ENCODE results near the gene NANS. TPM values are rescaled to one million over a fixed set of nuclear protein-coding genes. Genes with fewer than 3 reads are reported as not detected.
"Not testable (repeated sequence)": the region's sequence is repeated elsewhere in the genome, so short reads cannot be mapped to it uniquely, and the experiment has no call there.

The NANS gene
- total RNA-seq, 1 donor from 2014 or later = 53.8 TPM

- DNase-seq (no peak), ATAC-seq (peak; percentile 47)
- no peaks in the 10 kb centered on the region for H3K27me3 ChIP-seq
- intact Hi-C loops (cut with DNase I) = no loop called here
- no peaks in the 10 kb centered on the region for H3K36me3 ChIP-seq
- TF ChIP-seq, protein P1, sequence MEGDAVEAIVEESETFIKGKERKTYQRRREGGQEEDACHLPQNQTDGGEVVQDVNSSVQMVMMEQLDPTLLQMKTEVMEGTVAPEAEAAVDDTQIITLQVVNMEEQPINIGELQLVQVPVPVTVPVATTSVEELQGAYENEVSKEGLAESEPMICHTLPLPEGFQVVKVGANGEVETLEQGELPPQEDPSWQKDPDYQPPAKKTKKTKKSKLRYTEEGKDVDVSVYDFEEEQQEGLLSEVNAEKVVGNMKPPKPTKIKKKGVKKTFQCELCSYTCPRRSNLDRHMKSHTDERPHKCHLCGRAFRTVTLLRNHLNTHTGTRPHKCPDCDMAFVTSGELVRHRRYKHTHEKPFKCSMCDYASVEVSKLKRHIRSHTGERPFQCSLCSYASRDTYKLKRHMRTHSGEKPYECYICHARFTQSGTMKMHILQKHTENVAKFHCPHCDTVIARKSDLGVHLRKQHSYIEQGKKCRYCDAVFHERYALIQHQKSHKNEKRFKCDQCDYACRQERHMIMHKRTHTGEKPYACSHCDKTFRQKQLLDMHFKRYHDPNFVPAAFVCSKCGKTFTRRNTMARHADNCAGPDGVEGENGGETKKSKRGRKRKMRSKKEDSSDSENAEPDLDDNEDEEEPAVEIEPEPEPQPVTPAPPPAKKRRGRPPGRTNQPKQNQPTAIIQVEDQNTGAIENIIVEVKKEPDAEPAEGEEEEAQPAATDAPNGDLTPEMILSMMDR (IDR thresholded peaks at IDR 0.05) = peak; percentile 23
- H3K4me1 ChIP-seq = peaks cover 15% of the 10 kb centered on the region
- H3K9me3 ChIP-seq = no peaks in the 10 kb centered on the region
- peak overlapping the region; percentile 86 for H3K4me3 ChIP-seq
- peak overlapping the region; percentile 84 for H3K27ac ChIP-seq
Observed at GRCh38 chr9:98117984-98118639, 61.6 kb downstream of the NANS start.

- H3K4me1 ChIP-seq = peaks cover 15% of the 10 kb centered on the region
- H3K4me3 ChIP-seq = peak within 1 kb of the TSS; percentile 86
- no peaks in the 10 kb centered on the region for H3K9me3 ChIP-seq
- DNase-seq (peak; percentile 93), ATAC-seq (peak; percentile 91)
- H3K27me3 ChIP-seq = no peaks in the 10 kb centered on the region
- H3K27ac ChIP-seq = peak within 1 kb of the TSS; percentile 84
- intact Hi-C loops (cut with DNase I) = no loop called here
- H3K36me3 ChIP-seq = no peaks in the 10 kb centered on the region
- TF ChIP-seq, protein P1 (IDR thresholded peaks at IDR 0.05) = peak; percentile 11
Observed at GRCh38 chr9:98118640-98119601, 62.4 kb downstream of the NANS start, which contains the start of gene TRIM14. Gene TRIM14, minus strand, starts transcription at chr9:98119222. Its CDS starts 34 bp downstream, at chr9:98119188.

DNA sequence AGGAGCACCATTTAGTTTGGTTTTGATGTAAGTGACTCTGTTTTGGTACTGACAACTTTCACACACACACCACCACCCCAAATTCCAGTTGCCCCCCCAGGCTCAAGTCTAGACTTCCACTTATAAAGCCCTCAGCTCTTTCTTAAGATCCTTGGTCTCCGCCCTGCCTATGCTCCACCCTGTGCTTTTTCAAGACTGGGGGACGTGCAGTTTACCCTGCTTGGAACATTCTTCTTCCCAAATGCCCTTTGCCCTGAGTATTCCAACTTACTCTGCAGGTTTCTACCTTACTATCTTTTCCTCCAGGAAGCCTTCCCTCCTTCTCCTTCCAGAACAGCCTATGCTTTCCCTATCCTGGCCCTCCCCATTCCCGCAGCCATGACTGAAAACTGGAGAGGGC is 63.9 kb downstream of the NANS start:
- ATAC-seq = peak; percentile 41
- peaks cover 15% of the 10 kb centered on the region for H3K4me1 ChIP-seq

DNA sequence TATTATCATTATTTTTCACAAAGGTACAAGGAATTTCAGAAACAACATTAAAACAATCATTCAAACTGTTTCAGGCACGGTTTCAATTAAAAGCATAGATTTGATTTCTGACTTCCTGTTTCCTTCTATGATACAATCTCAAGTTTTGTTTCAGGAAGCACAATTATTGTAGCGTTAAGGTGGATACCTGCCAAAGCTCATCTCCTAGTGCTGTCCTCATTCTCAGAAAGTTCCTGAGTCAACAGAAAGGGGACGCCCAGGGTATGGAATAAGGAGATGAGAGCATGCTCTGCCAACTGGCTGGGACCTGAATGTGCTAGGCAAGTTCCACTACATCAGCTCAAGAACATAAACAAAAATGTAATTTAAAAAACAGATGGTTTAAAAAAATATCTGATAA is 64.5 kb downstream of the NANS start:
- H3K36me3 ChIP-seq = no peaks in the 10 kb centered on the region
- TF ChIP-seq, protein P1 (IDR thresholded peaks at IDR 0.05) = peak; percentile 23
- H3K4me3 ChIP-seq = no peak overlapping the region
- intact Hi-C loops (cut with DNase I) = no loop called here
- H3K27me3 ChIP-seq = no peaks in the 10 kb centered on the region
- peak overlapping the region; percentile 59 for H3K27ac ChIP-seq
- H3K9me3 ChIP-seq = no peaks in the 10 kb centered on the region
- DNase-seq (no peak), ATAC-seq (no peak)
- peaks cover 15% of the 10 kb centered on the region for H3K4me1 ChIP-seq

More for the DNA sequence above, 63.9 kb downstream of the NANS start:
- TF ChIP-seq, protein P1 (IDR thresholded peaks at IDR 0.05) = no peak
- no peak overlapping the region for H3K4me3 ChIP-seq
- H3K9me3 ChIP-seq = no peaks in the 10 kb centered on the region
- H3K36me3 ChIP-seq = no peaks in the 10 kb centered on the region
- H3K27me3 ChIP-seq = no peaks in the 10 kb centered on the region
- H3K27ac ChIP-seq = peak overlapping the region; percentile 59
- intact Hi-C loops (cut with DNase I) = no loop called here
- no peak for DNase-seq

DNA sequence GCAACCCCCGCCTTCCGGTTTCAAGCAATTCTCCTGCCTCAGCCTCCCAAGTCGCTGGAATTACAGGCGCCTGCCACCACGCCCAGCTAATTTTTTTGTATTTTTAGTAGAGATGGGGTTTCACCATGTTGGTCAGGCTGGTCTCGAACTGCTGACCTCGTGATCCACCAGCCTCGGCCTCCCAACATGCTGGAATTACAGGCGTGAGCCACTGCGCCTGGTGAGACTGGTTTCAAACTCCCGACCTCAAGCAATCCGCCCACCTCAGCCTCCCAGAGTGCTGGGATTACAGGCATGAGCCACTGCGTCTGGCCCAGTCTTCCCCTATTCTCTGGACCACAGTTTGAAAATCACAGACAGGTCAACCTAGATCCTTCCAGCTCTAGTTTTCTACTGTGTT is 67.6 kb downstream of the NANS start:
- H3K4me3 ChIP-seq; intact Hi-C loops (cut with DNase I); H3K27me3 ChIP-seq; H3K27ac ChIP-seq; H3K36me3 ChIP-seq; ATAC-seq; H3K9me3 ChIP-seq: not testable (repeated sequence)
- peaks cover 15% of the 10 kb centered on the region for H3K4me1 ChIP-seq
- peak; percentile 22 for DNase-seq

Data from upper lobe of right lung (tissue), 1 donor.